ENCODE results near the gene ZNF714. TPM values are rescaled to one million over a fixed set of nuclear protein-coding genes. Genes with fewer than 3 reads are reported as not detected.

The ZNF714 gene
- total RNA-seq, result 5.1 and 5.6 TPM in 2 replicates

- peak within 1 kb of the TSS; percentile 77 for H3K4me3 ChIP-seq (ENCODE audit: insufficient read depth, low read length)
- peak within 1 kb of the TSS; percentile 79 for H3K4me2 ChIP-seq (ENCODE audit: insufficient read depth, low read length)
- peak within 1 kb of the TSS; percentile 88 for H2AFZ ChIP-seq (ENCODE audit: low read length)
- H3K9me3 ChIP-seq (ENCODE audit: low read depth, low read length), result no peaks in the 10 kb centered on the region
- H4K20me1 ChIP-seq (ENCODE audit: insufficient read depth, low read length), result no peaks in the 10 kb centered on the region
- TF ChIP-seq CTCF (IDR thresholded peaks at IDR 0.05; ENCODE audit: extremely low read depth, low read depth, low read length), result no peak
- peaks cover 13% of the 10 kb centered on the region for H3K4me1 ChIP-seq (ENCODE audit: insufficient read depth, low read length)
- peaks cover 4% of the 10 kb centered on the region for H3K79me2 ChIP-seq (ENCODE audit: insufficient read depth, low read length)
- peak within 1 kb of the TSS; percentile 72 for H3K27ac ChIP-seq (ENCODE audit: low read depth, low read length)
- peak; percentile 91 for DNase-seq (ENCODE audit: insufficient read length, low spot score, missing footprints)
- no peaks in the 10 kb centered on the region for H3K36me3 ChIP-seq (ENCODE audit: insufficient read depth, low read length)
- no peaks in the 10 kb centered on the region for H3K27me3 ChIP-seq (ENCODE audit: insufficient read depth, low read length)
Measured at GRCh38 chr19:21082011-21082975, at the start of gene ZNF714. Gene ZNF714 (plus strand): TSS chr19:21082203. CDS start chr19:21098269, 16,066 bp downstream.

- Histone ChIP-seq H3K36me3 (ENCODE audit: insufficient read depth, low read length) (peaks cover 14% of the 10 kb centered on the region), H2AFZ (ENCODE audit: low read length) (no peak overlapping the region), H3K4me2 (ENCODE audit: insufficient read depth, low read length) (no peak overlapping the region), H3K27ac (ENCODE audit: low read depth, low read length) (no peak overlapping the region), H3K4me3 (ENCODE audit: insufficient read depth, low read length) (no peak overlapping the region), H3K4me1 (ENCODE audit: insufficient read depth, low read length) (no peaks in the 10 kb centered on the region), H3K27me3 (ENCODE audit: insufficient read depth, low read length) (no peaks in the 10 kb centered on the region), H3K9me3 (ENCODE audit: low read depth, low read length) (peaks cover 2% of the 10 kb centered on the region), H4K20me1 (ENCODE audit: insufficient read depth, low read length) (no peaks in the 10 kb centered on the region), H3K79me2 (ENCODE audit: insufficient read depth, low read length) (peaks cover 59% of the 10 kb centered on the region)
- no peak for TF ChIP-seq CTCF (IDR thresholded peaks at IDR 0.05; ENCODE audit: extremely low read depth, low read depth, low read length)
- DNase-seq (ENCODE audit: insufficient read length, low spot score, missing footprints), result no peak
Measured at GRCh38 chr19:21045028-21045427, 37.0 kb upstream of the ZNF714 start.

- no peak overlapping the region for H2AFZ ChIP-seq (ENCODE audit: low read length)
- H3K9me3 ChIP-seq (ENCODE audit: low read depth, low read length), result peaks cover 2% of the 10 kb centered on the region
- no peak overlapping the region for H3K4me3 ChIP-seq (ENCODE audit: insufficient read depth, low read length)
- DNase-seq (ENCODE audit: insufficient read length, low spot score, missing footprints), result no peak
- no peak for TF ChIP-seq CTCF (IDR thresholded peaks at IDR 0.05; ENCODE audit: extremely low read depth, low read depth, low read length)
- no peak overlapping the region for H3K4me2 ChIP-seq (ENCODE audit: insufficient read depth, low read length)
- H3K4me1 ChIP-seq (ENCODE audit: insufficient read depth, low read length), result no peaks in the 10 kb centered on the region
- peaks cover 56% of the 10 kb centered on the region for H3K79me2 ChIP-seq (ENCODE audit: insufficient read depth, low read length)
- H3K27ac ChIP-seq (ENCODE audit: low read depth, low read length), result no peak overlapping the region
- no peaks in the 10 kb centered on the region for H4K20me1 ChIP-seq (ENCODE audit: insufficient read depth, low read length)
- peaks cover 14% of the 10 kb centered on the region for H3K36me3 ChIP-seq (ENCODE audit: insufficient read depth, low read length)
- H3K27me3 ChIP-seq (ENCODE audit: insufficient read depth, low read length), result no peaks in the 10 kb centered on the region
Measured at GRCh38 chr19:21046489-21046888, 35.5 kb upstream of the ZNF714 start.

- no peak for TF ChIP-seq CTCF (IDR thresholded peaks at IDR 0.05; ENCODE audit: extremely low read depth, low read depth, low read length)
- Histone ChIP-seq H3K9me3 (ENCODE audit: low read depth, low read length) (peaks cover 2% of the 10 kb centered on the region), H3K79me2 (ENCODE audit: insufficient read depth, low read length) (peaks cover 49% of the 10 kb centered on the region), H3K27me3 (ENCODE audit: insufficient read depth, low read length) (no peaks in the 10 kb centered on the region), H4K20me1 (ENCODE audit: insufficient read depth, low read length) (no peaks in the 10 kb centered on the region), H3K36me3 (ENCODE audit: insufficient read depth, low read length) (peaks cover 17% of the 10 kb centered on the region), H3K27ac (ENCODE audit: low read depth, low read length) (no peak overlapping the region), H3K4me1 (ENCODE audit: insufficient read depth, low read length) (no peaks in the 10 kb centered on the region), H3K4me3 (ENCODE audit: insufficient read depth, low read length) (no peak overlapping the region), H3K4me2 (ENCODE audit: insufficient read depth, low read length) (no peak overlapping the region), H2AFZ (ENCODE audit: low read length) (no peak overlapping the region)
- no peak for DNase-seq (ENCODE audit: insufficient read length, low spot score, missing footprints)
Measured at GRCh38 chr19:21047716-21048115, 34.3 kb upstream of the ZNF714 start.
